Measurements from ENCODE around the gene ASL.
"Not testable (repeated sequence)": the region's sequence is repeated elsewhere in the genome, so short reads cannot be mapped to it uniquely, and the experiment has no call there.

ASL gene

DNA sequence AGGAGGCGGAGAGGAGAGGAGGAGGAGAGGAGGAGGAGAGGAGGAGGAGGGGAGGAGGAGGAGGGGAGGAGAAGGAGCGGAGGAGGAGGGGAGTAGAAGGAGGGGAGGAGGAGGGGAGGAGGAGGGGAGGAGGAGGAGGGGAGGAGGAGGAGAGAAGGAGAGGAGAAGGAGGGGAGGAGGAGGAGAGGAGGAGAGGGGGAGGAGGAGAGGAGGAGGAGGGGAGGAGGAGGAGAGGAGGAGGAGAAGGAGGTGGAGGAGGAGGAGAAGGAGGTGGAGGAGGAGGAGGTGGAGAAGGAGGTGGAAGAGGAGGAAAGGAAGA lies 23.6 kb downstream of the ASL start:
- Histone ChIP-seq H3K4me3 (ENCODE audit: low read depth, low read length) (no peak overlapping the region), H3K23ac (ENCODE audit: low read length) (no peak overlapping the region), H3K36me3 (ENCODE audit: control insufficient read depth in 1 of 2, insufficient read depth in 2 of 2, low read length in 2 of 2) (no peaks in the 10 kb centered on the region), H3K9me3 (ENCODE audit: insufficient read depth, low read depth, low read length) (peaks cover 2% of the 10 kb centered on the region), H4K91ac (ENCODE audit: low read depth, low read length) (no peak overlapping the region), H2AK5ac (ENCODE audit: low read length) (no peak overlapping the region), H2BK12ac (ENCODE audit: low read length) (no peak overlapping the region), H2AFZ (ENCODE audit: insufficient read depth, low read length, poor library complexity) (no peak overlapping the region), H3K4ac (ENCODE audit: low read depth, low read length) (no peak overlapping the region), H2BK120ac (ENCODE audit: insufficient read depth, low read length, poor library complexity) (no peak overlapping the region), H4K8ac (ENCODE audit: low read depth, low read length) (no peak overlapping the region), H3K27me3 (ENCODE audit: insufficient read depth, low read length) (no peaks in the 10 kb centered on the region), H3K27ac (ENCODE audit: low read depth, low read length) (no peak overlapping the region), H3K14ac (ENCODE audit: low read length) (no peak overlapping the region), H3K4me1 (ENCODE audit: control insufficient read depth in 1 of 2, insufficient read depth in 2 of 2, low read length in 2 of 2) (peaks cover 0 to 5% of the 10 kb centered on the region in 2 experiments), H3K4me2 (ENCODE audit: low read length) (peak overlapping the region; percentile 51), H3K18ac (ENCODE audit: low read length) (no peak overlapping the region), H3K79me2 (ENCODE audit: control insufficient read depth, insufficient read depth, low read length, poor library complexity) (no peaks in the 10 kb centered on the region), H4K12ac (ENCODE audit: low read depth, low read length) (no peak overlapping the region), H3K79me1 (ENCODE audit: low read length) (peaks cover 5% of the 10 kb centered on the region), H3K9ac (ENCODE audit: low read length) (no peak overlapping the region), H2BK5ac (ENCODE audit: low read depth, low read length, poor library complexity) (no peak overlapping the region)
- no peak for DNase-seq
- WGBS (ENCODE audit: extremely low coverage, insufficient coverage, insufficient read length): no CpG with 5 or more reads among the region's 2 CpGs

DNA sequence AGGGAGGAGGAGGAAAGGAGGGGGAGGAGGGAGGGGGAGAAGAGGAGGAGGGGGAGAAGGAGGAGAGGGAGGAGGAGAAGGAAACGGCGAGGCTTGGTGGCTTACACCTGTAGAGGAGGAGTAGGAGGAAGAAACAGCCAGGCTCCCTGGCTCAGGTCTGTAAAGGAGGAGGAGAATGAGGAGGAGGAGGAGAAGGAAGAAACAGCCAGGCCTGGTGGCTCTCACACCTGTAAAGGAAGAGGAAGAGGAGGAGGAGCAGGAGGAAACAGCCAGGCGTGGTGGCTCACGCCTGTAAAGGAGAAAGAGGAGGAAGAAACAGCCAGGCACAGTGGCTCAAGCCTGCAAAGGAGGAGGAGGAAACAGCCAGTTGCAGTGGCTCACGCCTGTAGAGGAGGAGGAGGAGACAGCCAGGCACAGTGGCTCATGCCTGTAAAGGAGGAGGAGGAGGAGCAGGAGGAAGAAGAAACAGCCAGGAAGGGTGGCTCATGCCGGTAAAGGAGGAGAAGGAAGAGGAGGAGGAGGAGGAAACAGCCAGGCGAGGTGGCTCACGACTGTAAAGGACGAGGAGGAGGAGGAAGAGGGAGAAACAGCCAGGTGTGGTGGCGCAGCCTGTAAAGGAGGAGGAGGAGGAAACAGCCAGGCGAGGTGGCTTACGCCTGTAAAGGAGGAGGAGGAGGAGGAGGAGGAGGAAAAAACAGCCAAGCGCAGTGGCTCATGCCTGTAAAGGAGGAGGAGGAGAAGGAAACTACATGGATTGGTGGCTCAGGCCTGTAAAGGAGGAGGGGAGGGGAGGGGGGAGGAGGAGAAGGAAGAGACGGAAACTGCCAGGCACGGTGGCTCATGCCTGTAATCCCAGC lies 24.2 kb downstream of the ASL start:
- Histone ChIP-seq H2BK120ac (ENCODE audit: insufficient read depth, low read length, poor library complexity) (no peak overlapping the region), H2AK5ac (ENCODE audit: low read length) (no peak overlapping the region), H2BK5ac (ENCODE audit: low read depth, low read length, poor library complexity) (peak overlapping the region; percentile 7), H3K14ac (ENCODE audit: low read length) (peak overlapping the region; percentile 10), H2BK12ac (ENCODE audit: low read length) (no peak overlapping the region), H3K36me3 (ENCODE audit: control insufficient read depth in 1 of 2, insufficient read depth in 2 of 2, low read length in 2 of 2) (no peaks in the 10 kb centered on the region), H3K4me1 (ENCODE audit: control insufficient read depth in 1 of 2, insufficient read depth in 2 of 2, low read length in 2 of 2) (peaks cover 0 to 5% of the 10 kb centered on the region in 2 experiments), H3K4me3 (ENCODE audit: low read depth, low read length) (peak overlapping the region; percentile 55), H4K8ac (ENCODE audit: low read depth, low read length) (peak overlapping the region; percentile 77), H3K9ac (ENCODE audit: low read length) (no peak overlapping the region), H4K12ac (ENCODE audit: low read depth, low read length) (peak overlapping the region; percentile 18), H3K4me2 (ENCODE audit: low read length) (peak overlapping the region; percentile 51), H2AFZ (ENCODE audit: insufficient read depth, low read length, poor library complexity) (peak overlapping the region; percentile 68), H4K91ac (ENCODE audit: low read depth, low read length) (peak overlapping the region; percentile 44), H3K27ac (ENCODE audit: low read depth, low read length) (peak overlapping the region; percentile 13), H3K79me1 (ENCODE audit: low read length) (peaks cover 5% of the 10 kb centered on the region), H3K27me3 (ENCODE audit: insufficient read depth, low read length) (no peaks in the 10 kb centered on the region), H3K79me2 (ENCODE audit: control insufficient read depth, insufficient read depth, low read length, poor library complexity) (no peaks in the 10 kb centered on the region), H3K4ac (ENCODE audit: low read depth, low read length) (no peak overlapping the region), H3K9me3 (ENCODE audit: insufficient read depth, low read depth, low read length) (peaks cover 2% of the 10 kb centered on the region), H3K23ac (ENCODE audit: low read length) (no peak overlapping the region), H3K18ac (ENCODE audit: low read length) (peak overlapping the region; percentile 12)
- WGBS (ENCODE audit: extremely low coverage, insufficient coverage, insufficient read length): no CpG with 5 or more reads among the region's 15 CpGs
- DNase-seq: peak; percentile 76 to 81

DNA sequence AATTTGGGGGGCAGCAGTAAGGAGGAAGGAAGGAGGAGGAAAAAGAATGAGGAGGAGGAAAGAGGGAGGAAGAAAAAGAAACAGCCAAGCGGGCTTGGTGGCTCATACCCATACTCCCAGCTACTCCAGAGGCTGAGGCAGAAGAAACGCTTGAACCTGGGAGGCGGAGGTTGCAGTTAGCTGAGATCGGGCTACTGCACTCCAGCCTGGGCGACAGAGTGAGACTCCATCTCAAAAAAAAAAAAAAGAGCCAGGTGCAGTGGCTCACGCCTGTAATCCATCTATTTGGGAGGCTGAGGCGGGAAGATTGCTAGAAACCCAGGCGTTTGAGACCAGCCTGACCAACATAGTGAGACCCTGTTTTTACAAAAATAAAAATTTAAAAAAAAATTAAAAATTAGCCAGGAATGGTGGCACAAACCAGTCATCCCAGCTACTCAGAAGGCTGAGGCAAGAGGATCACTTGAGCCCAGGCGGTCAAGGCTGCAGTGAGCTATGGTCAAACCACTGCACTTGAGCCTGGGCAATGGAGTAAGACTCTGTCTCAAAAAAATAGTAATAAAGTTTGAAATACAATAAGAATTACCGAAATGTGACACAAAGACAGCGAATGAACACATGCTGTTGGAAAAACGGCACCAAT lies 24.9 kb downstream of the ASL start:
- H3K18ac ChIP-seq (ENCODE audit: low read length): no peak overlapping the region
- H3K4me3 ChIP-seq (ENCODE audit: low read depth, low read length): no peak overlapping the region
- no peak overlapping the region for H2AFZ ChIP-seq (ENCODE audit: insufficient read depth, low read length, poor library complexity)
- no peak overlapping the region for H3K4ac ChIP-seq (ENCODE audit: low read depth, low read length)
- H2BK12ac ChIP-seq (ENCODE audit: low read length): no peak overlapping the region
- WGBS (ENCODE audit: extremely low coverage, insufficient coverage, insufficient read length): no CpG with 5 or more reads among the region's 12 CpGs
- no peak overlapping the region for H3K27ac ChIP-seq (ENCODE audit: low read depth, low read length)
- H4K8ac ChIP-seq (ENCODE audit: low read depth, low read length): peak overlapping the region; percentile 47
- H2BK120ac ChIP-seq (ENCODE audit: insufficient read depth, low read length, poor library complexity): no peak overlapping the region
- no peaks in the 10 kb centered on the region for H3K79me2 ChIP-seq (ENCODE audit: control insufficient read depth, insufficient read depth, low read length, poor library complexity)
- H3K9me3 ChIP-seq (ENCODE audit: insufficient read depth, low read depth, low read length): no peaks in the 10 kb centered on the region
- no peaks in the 10 kb centered on the region for H3K27me3 ChIP-seq (ENCODE audit: insufficient read depth, low read length)
- H3K4me1 ChIP-seq (ENCODE audit: control insufficient read depth in 1 of 2, insufficient read depth in 2 of 2, low read length in 2 of 2): peaks cover 0 to 5% of the 10 kb centered on the region in 2 experiments
- no peak overlapping the region for H2AK5ac ChIP-seq (ENCODE audit: low read length)
- no peak overlapping the region for H2BK5ac ChIP-seq (ENCODE audit: low read depth, low read length, poor library complexity)
- no peak overlapping the region for H3K14ac ChIP-seq (ENCODE audit: low read length)
- H3K4me2 ChIP-seq (ENCODE audit: low read length): peak overlapping the region; percentile 51
- peak in 1 of 2 donors; percentile 59 for DNase-seq
- no peak overlapping the region for H3K9ac ChIP-seq (ENCODE audit: low read length)
- peaks cover 5% of the 10 kb centered on the region for H3K79me1 ChIP-seq (ENCODE audit: low read length)
- H4K12ac ChIP-seq (ENCODE audit: low read depth, low read length): peak overlapping the region; percentile 18
- H3K36me3 ChIP-seq (ENCODE audit: control insufficient read depth in 1 of 2, insufficient read depth in 2 of 2, low read length in 2 of 2): no peaks in the 10 kb centered on the region
- H4K91ac ChIP-seq (ENCODE audit: low read depth, low read length): no peak overlapping the region
- no peak overlapping the region for H3K23ac ChIP-seq (ENCODE audit: low read length)

DNA sequence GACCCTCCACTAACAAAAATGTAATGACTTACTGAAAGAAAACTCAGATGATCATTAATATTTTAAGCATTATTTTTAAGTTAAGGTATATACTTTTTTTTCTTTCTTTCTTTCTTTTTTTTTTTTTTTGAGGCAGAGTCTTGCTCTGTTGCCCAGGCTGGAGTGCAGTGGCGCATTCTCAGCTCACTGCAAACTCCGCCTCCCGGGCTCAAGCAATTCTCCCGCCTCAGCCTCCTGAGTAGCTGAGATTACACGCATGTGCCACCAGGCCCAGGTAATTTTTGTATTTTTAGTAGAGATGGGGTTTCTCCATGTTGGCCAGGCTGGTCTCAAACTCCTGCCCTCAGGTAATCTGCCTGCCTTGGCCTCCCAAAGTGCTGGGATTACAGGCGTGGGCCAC lies 26.5 kb downstream of the ASL start:
- H3K9ac ChIP-seq (ENCODE audit: low read length); DNase-seq; H2AFZ ChIP-seq (ENCODE audit: insufficient read depth, low read length, poor library complexity); H2BK5ac ChIP-seq (ENCODE audit: low read depth, low read length, poor library complexity); H3K27me3 ChIP-seq (ENCODE audit: insufficient read depth, low read length); H3K18ac ChIP-seq (ENCODE audit: low read length); H3K27ac ChIP-seq (ENCODE audit: low read depth, low read length); H4K12ac ChIP-seq (ENCODE audit: low read depth, low read length); H3K4ac ChIP-seq (ENCODE audit: low read depth, low read length); H3K4me1 ChIP-seq (ENCODE audit: control insufficient read depth in 1 of 2, insufficient read depth in 2 of 2, low read length in 2 of 2); H3K14ac ChIP-seq (ENCODE audit: low read length); H3K4me3 ChIP-seq (ENCODE audit: low read depth, low read length); H2AK5ac ChIP-seq (ENCODE audit: low read length); H3K79me1 ChIP-seq (ENCODE audit: low read length); H4K8ac ChIP-seq (ENCODE audit: low read depth, low read length); H3K36me3 ChIP-seq (ENCODE audit: control insufficient read depth in 1 of 2, insufficient read depth in 2 of 2, low read length in 2 of 2); H3K79me2 ChIP-seq (ENCODE audit: control insufficient read depth, insufficient read depth, low read length, poor library complexity); H3K4me2 ChIP-seq (ENCODE audit: low read length); H3K23ac ChIP-seq (ENCODE audit: low read length); H3K9me3 ChIP-seq (ENCODE audit: insufficient read depth, low read depth, low read length); H4K91ac ChIP-seq (ENCODE audit: low read depth, low read length); H2BK120ac ChIP-seq (ENCODE audit: insufficient read depth, low read length, poor library complexity); H2BK12ac ChIP-seq (ENCODE audit: low read length): not testable (repeated sequence)
- WGBS (ENCODE audit: extremely low coverage, insufficient coverage, insufficient read length): no CpG with 5 or more reads among the region's 6 CpGs
